Trophoblast cell (in vitro differentiated cells and primary cell): ENCODE results near the gene SPATA7.

Experiments used
- DNase-seq, 2 donors: peaks; one replicate each; pipeline ENCODE4 v3.0.0-alpha.2; 2016
- H2AFZ ChIP-seq: 2 replicates; pipeline ENCODE4 v1.6.1; 2013; ENCODE audit warnings: low read length, moderate library complexity, mild to moderate bottlenecking; ENCODE audit not compliant: insufficient read depth, poor library complexity
- H2AK5ac ChIP-seq: 2 replicates; pipeline ENCODE4 v1.6.1; 2013; ENCODE audit warnings: mild to moderate bottlenecking, low read length
- H2BK120ac ChIP-seq: 2 replicates; pipeline ENCODE4 v1.6.1; 2013; ENCODE audit warnings: low read length, mild to moderate bottlenecking, moderate library complexity; ENCODE audit not compliant: insufficient read depth, poor library complexity
- H2BK12ac ChIP-seq: 2 replicates; pipeline ENCODE4 v1.6.1; 2013; ENCODE audit warnings: mild to moderate bottlenecking, low read length, moderate library complexity
- H2BK5ac ChIP-seq: 2 replicates; pipeline ENCODE4 v1.6.1; 2013; ENCODE audit warnings: low read length, low read depth, moderate library complexity, mild to moderate bottlenecking; ENCODE audit not compliant: poor library complexity
- H3K14ac ChIP-seq: 2 replicates; pipeline ENCODE4 v1.6.1; 2013; ENCODE audit warnings: mild to moderate bottlenecking, low read length
- H3K18ac ChIP-seq: 2 replicates; pipeline ENCODE4 v1.6.1; 2013; ENCODE audit warnings: mild to moderate bottlenecking, low read length
- H3K23ac ChIP-seq: 2 replicates; pipeline ENCODE4 v1.6.1; 2013; ENCODE audit warnings: low read length
- H3K27ac ChIP-seq: 2 replicates; pipeline ENCODE4 v1.5.1; 2013; ENCODE audit warnings: low read depth, mild to moderate bottlenecking, inconsistent platforms, low read length, moderate library complexity
- H3K27me3 ChIP-seq: 2 replicates; pipeline ENCODE4 v1.6.1; 2013; ENCODE audit warnings: inconsistent platforms, mild to moderate bottlenecking, low read length, moderate library complexity; ENCODE audit not compliant: insufficient read depth
- H3K36me3 ChIP-seq, 2 experiments: 1 replicate in 1 of 2; 2 replicates in 1 of 2; pipeline ENCODE4 v1.6.1; 2013; ENCODE audit warnings: low read length in 2 of 2, mild to moderate bottlenecking in 2 of 2, moderate library complexity in 1 of 2; ENCODE audit not compliant: insufficient read depth in 2 of 2, control insufficient read depth in 1 of 2
- H3K4ac ChIP-seq: 2 replicates; pipeline ENCODE4 v1.6.1; 2013; ENCODE audit warnings: low read depth, mild to moderate bottlenecking, low read length, moderate library complexity
- H3K4me1 ChIP-seq, 2 experiments: 1 replicate in 1 of 2; 2 replicates in 1 of 2; pipeline ENCODE4 v1.6.1; 2013; ENCODE audit warnings: low read length in 2 of 2, mild to moderate bottlenecking in 2 of 2, moderate library complexity in 1 of 2; ENCODE audit not compliant: insufficient read depth in 2 of 2, control insufficient read depth in 1 of 2
- H3K4me2 ChIP-seq: 2 replicates; pipeline ENCODE4 v1.6.1; 2013; ENCODE audit warnings: inconsistent platforms, mild to moderate bottlenecking, low read length, moderate library complexity
- H3K4me3 ChIP-seq: 2 replicates; pipeline ENCODE4 v1.5.1; 2013; ENCODE audit warnings: mild to moderate bottlenecking, low read depth, low read length, inconsistent platforms
- H3K79me1 ChIP-seq: one replicate; pipeline ENCODE4 v1.6.1; 2013; ENCODE audit warnings: low read length
- H3K79me2 ChIP-seq: 2 replicates; pipeline ENCODE4 v1.6.1; 2013; ENCODE audit warnings: low read length, mild to moderate bottlenecking; ENCODE audit not compliant: control insufficient read depth, insufficient read depth, poor library complexity
- H3K9ac ChIP-seq: 2 replicates; pipeline ENCODE4 v1.6.1; 2013; ENCODE audit warnings: mild to moderate bottlenecking, low read length
- H3K9me3 ChIP-seq: 2 replicates; pipeline ENCODE4 v1.6.1; 2013; ENCODE audit warnings: low read depth, mild to moderate bottlenecking, control low read depth, inconsistent platforms, low read length; ENCODE audit not compliant: insufficient read depth
- H4K12ac ChIP-seq: 2 replicates; pipeline ENCODE4 v1.6.1; 2013; ENCODE audit warnings: low read depth, mild to moderate bottlenecking, low read length, moderate library complexity
- H4K8ac ChIP-seq: 2 replicates; pipeline ENCODE4 v1.6.1; 2013; ENCODE audit warnings: low read depth, mild to moderate bottlenecking, low read length, moderate library complexity
- H4K91ac ChIP-seq: one replicate; pipeline ENCODE4 v1.6.1; 2013; ENCODE audit warnings: low read depth, mild to moderate bottlenecking, low read length, moderate library complexity
- WGBS: extraction: QIAGEN DNeasy Blood & Tissue Kit; methylation state at CpG from one replicate; pipeline ENCODE4 v1.1.7; 2013; ENCODE audit warnings: missing lambda C conversion rate; ENCODE audit not compliant: insufficient read length, insufficient coverage; ENCODE audit errors: extremely low coverage; 5-methylcytosine and 5-hydroxymethylcytosine counted together

SPATA7 gene

DNA sequence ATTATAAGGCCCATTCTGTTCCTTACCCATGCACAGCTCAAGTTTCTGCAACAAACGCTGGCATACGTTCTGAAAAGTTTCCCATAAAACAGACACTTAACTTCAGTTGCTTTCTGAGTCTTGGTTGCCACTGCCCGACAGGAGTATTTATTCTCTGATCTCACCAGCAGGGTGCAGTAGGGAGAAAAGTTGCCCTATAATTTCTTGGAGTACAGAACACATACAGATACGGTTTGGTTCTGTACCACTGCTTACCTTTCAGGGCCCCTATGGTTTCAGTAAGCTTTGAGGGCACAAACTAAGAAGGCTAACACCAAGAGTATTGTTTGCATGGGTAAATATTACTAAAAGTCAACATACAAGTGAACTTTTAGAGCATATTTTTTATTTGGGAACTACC is 77.9 kb downstream of the SPATA7 start:
- H3K9ac ChIP-seq, result no peak overlapping the region
- H3K36me3 ChIP-seq, result peaks cover 24 to 26% of the 10 kb centered on the region in 2 experiments
- no peak overlapping the region for H3K23ac ChIP-seq
- no peak overlapping the region for H3K4me2 ChIP-seq
- no peak overlapping the region for H4K91ac ChIP-seq
- H3K27ac ChIP-seq, result no peak overlapping the region
- peak in 1 of 2 donors; percentile 66 for DNase-seq
- H2AFZ ChIP-seq, result no peak overlapping the region
- peaks cover 2% of the 10 kb centered on the region for H3K79me1 ChIP-seq
- peaks cover 5% of the 10 kb centered on the region for H3K9me3 ChIP-seq
- no peak overlapping the region for H4K12ac ChIP-seq
- H2BK120ac ChIP-seq, result no peak overlapping the region
- H3K27me3 ChIP-seq, result no peaks in the 10 kb centered on the region
- H3K4ac ChIP-seq, result no peak overlapping the region
- no peak overlapping the region for H3K14ac ChIP-seq
- H3K18ac ChIP-seq, result no peak overlapping the region
- no peak overlapping the region for H2BK12ac ChIP-seq
- no peaks in the 10 kb centered on the region for H3K79me2 ChIP-seq
- H2BK5ac ChIP-seq, result no peak overlapping the region
- no peaks in the 10 kb centered on the region for H3K4me1 ChIP-seq
- no peak overlapping the region for H4K8ac ChIP-seq
- WGBS, result no CpG with 5 or more reads among the region's 4 CpGs
- H2AK5ac ChIP-seq, result no peak overlapping the region
- no peak overlapping the region for H3K4me3 ChIP-seq

DNA sequence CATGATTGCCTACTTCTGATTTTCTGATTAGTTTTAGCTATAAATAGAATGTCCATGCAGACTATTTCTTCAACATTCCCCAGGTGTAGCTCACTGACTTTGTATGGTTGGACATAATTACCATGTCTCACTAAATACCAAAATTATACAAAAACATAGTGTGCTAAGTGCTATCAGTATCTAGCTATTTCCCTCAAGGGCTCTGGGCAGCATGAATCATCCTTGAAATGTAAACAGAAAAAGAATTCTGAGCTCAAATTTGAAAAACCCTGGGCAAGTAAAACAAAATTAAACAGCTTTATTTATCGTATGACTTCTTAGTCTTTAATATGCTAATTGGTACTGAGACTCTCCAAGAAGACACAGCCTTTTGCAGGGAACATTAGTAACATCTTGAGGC is 82.9 kb downstream of the SPATA7 start:
- H4K8ac ChIP-seq, result no peak overlapping the region
- H2AK5ac ChIP-seq, result no peak overlapping the region
- H3K79me2 ChIP-seq, result no peaks in the 10 kb centered on the region
- no peak overlapping the region for H3K4ac ChIP-seq
- peaks cover 4% of the 10 kb centered on the region for H3K79me1 ChIP-seq
- no peak overlapping the region for H2BK5ac ChIP-seq
- H2BK120ac ChIP-seq, result no peak overlapping the region
- H3K14ac ChIP-seq, result no peak overlapping the region
- H3K9me3 ChIP-seq, result no peaks in the 10 kb centered on the region
- H3K27me3 ChIP-seq, result no peaks in the 10 kb centered on the region
- H4K12ac ChIP-seq, result no peak overlapping the region
- peak overlapping the region; percentile 12 for H3K27ac ChIP-seq
- WGBS, result no CpG with 5 or more reads among the region's 1 CpG
- H3K23ac ChIP-seq, result no peak overlapping the region
- H3K36me3 ChIP-seq, result peaks cover 31 to 39% of the 10 kb centered on the region in 2 experiments
- no peak overlapping the region for H3K4me3 ChIP-seq
- no peak overlapping the region for H2BK12ac ChIP-seq
- no peak overlapping the region for H3K4me2 ChIP-seq
- H3K9ac ChIP-seq, result no peak overlapping the region
- peak; percentile 67 to 89 for DNase-seq
- no peak overlapping the region for H4K91ac ChIP-seq
- H2AFZ ChIP-seq, result no peak overlapping the region
- H3K4me1 ChIP-seq, result no peaks in the 10 kb centered on the region
- H3K18ac ChIP-seq, result no peak overlapping the region

DNA sequence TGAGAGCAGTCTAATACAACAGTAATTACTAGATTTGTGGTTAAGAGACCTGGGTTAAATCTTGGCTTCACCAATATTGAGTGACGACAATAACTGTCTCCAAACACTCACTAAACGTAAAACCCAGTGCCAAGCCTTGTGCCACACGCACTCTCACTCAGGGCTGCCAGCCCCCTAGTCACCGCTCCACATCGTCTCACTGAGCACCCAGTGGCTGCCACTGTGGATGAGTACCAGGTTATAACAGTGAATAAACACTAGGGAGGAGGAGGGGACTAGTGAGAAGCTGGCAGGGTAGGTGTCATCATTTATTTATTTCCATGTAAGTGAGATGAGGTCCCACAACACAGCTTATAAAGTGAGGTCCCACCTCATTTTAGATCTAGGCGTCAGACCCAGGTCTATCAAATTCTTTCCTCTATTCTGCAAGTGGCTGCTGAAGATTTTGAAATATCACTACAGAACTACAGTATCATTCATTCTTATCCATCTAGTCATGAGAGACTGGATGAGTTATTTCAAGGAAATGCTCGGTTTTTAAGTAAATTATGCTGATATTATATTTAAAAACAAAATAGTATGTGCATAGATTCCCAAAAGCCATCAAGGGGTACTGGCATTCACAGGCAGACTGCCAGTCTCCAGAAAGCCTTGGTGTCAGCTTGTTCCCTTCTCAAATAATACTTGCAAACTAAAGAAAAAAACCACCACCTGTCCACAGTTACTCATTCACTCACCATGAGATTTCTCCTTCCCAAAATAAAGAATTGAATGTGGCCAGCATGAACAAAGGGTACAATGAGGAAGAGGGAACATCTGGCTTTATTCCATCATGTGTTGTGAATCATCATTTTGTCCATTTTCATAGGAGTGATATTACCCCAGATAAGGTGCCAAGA is 85.3 kb downstream of the SPATA7 start:
- H4K8ac ChIP-seq, result no peak overlapping the region
- H4K12ac ChIP-seq, result no peak overlapping the region
- H4K91ac ChIP-seq, result no peak overlapping the region
- DNase-seq, result peak in 1 of 2 donors; percentile 45
- no peak overlapping the region for H3K4ac ChIP-seq
- peaks cover 3 to 8% of the 10 kb centered on the region in 2 experiments for H3K4me1 ChIP-seq
- H3K9ac ChIP-seq, result no peak overlapping the region
- no peak overlapping the region for H2BK120ac ChIP-seq
- no peak overlapping the region for H3K18ac ChIP-seq
- H2BK5ac ChIP-seq, result no peak overlapping the region
- H3K23ac ChIP-seq, result no peak overlapping the region
- WGBS, result no CpG with 5 or more reads among the region's 7 CpGs
- H2BK12ac ChIP-seq, result no peak overlapping the region
- H3K27ac ChIP-seq, result no peak overlapping the region
- no peak overlapping the region for H2AK5ac ChIP-seq
- H2AFZ ChIP-seq, result no peak overlapping the region
- H3K79me1 ChIP-seq, result peaks cover 9% of the 10 kb centered on the region
- no peaks in the 10 kb centered on the region for H3K9me3 ChIP-seq
- H3K79me2 ChIP-seq, result peaks cover 2% of the 10 kb centered on the region
- H3K36me3 ChIP-seq, result peaks cover 25 to 37% of the 10 kb centered on the region in 2 experiments
- H3K14ac ChIP-seq, result no peak overlapping the region
- H3K27me3 ChIP-seq, result no peaks in the 10 kb centered on the region
- H3K4me3 ChIP-seq, result no peak overlapping the region
- H3K4me2 ChIP-seq, result no peak overlapping the region

DNA sequence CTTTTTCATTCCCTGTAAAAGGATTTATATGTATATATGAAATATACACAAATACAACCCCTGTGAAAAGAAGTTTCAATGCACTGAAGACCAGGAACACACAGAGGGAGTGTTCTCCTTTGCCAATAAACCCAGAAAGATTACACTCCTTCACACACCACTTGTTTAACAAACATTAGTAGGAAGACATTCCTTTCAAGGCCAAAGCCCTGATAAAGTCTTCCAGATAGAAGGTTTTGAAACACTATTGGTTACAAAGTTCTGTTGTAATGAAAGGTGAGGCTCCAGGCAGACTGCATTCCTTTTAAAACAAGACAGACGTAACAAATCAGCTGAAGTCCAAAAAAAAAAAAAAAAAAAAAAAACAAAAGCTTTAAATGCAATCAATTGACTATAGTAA is 88.3 kb downstream of the SPATA7 start:
- H3K4ac ChIP-seq, result no peak overlapping the region
- no peak overlapping the region for H2AK5ac ChIP-seq
- whole genome bisulfite sequencing, result no CpG with 5 or more reads among the region's 1 CpG

More for the DNA sequence above, 88.3 kb downstream of the SPATA7 start:
- H3K27ac ChIP-seq, result peak overlapping the region; percentile 72
- peak overlapping the region; percentile 95 for H2BK5ac ChIP-seq
- H4K91ac ChIP-seq, result peak overlapping the region; percentile 86
- peaks cover under 1% of the 10 kb centered on the region for H3K9me3 ChIP-seq
- H3K14ac ChIP-seq, result no peak overlapping the region
- H3K36me3 ChIP-seq, result peaks cover 19 to 29% of the 10 kb centered on the region in 2 experiments
- H3K18ac ChIP-seq, result no peak overlapping the region
- no peak overlapping the region for H2BK12ac ChIP-seq
- peaks cover 5 to 10% of the 10 kb centered on the region in 2 experiments for H3K4me1 ChIP-seq
- no peak overlapping the region for H4K8ac ChIP-seq
- DNase-seq, result peak; percentile 53 to 90
- no peak overlapping the region for H3K4me3 ChIP-seq
- no peak overlapping the region for H3K23ac ChIP-seq
- H2BK120ac ChIP-seq, result no peak overlapping the region
- H3K9ac ChIP-seq, result no peak overlapping the region
- no peak overlapping the region for H2AFZ ChIP-seq
- H3K4me2 ChIP-seq, result no peak overlapping the region
- no peak overlapping the region for H4K12ac ChIP-seq
- no peaks in the 10 kb centered on the region for H3K27me3 ChIP-seq
- H3K79me2 ChIP-seq, result peaks cover 2% of the 10 kb centered on the region
- peaks cover 9% of the 10 kb centered on the region for H3K79me1 ChIP-seq
